Peyer's patch (tissue), 4 donors: ENCODE data around the gene CCDC12.

Source experiments
- POLR2A ChIP-seq, 2 donors: fragments of 450-650 bp; IDR thresholded peaks; one replicate each; pipeline ENCODE4 v1.5.1; 2017; ENCODE audit warnings: antibody characterized with exemption in 2 of 2, mild to moderate bottlenecking in 2 of 2, moderate library complexity in 2 of 2
- TF ChIP-seq, protein P1 (sequence below), 6 experiments: fragments of 450-650 bp in 4 of 6; fragments of 200-600 bp in 2 of 6; sonication (generic) in 1 of 6; IDR thresholded peaks; one replicate each; pipeline ENCODE4 v1.5.1; 2017 to 2019; ENCODE audit warnings: antibody characterized with exemption in 6 of 6, mild to moderate bottlenecking in 3 of 6, moderate library complexity in 1 of 6

GRCh38 chr3:46946856-46947545 lies 29.5 kb downstream of the CCDC12 start:
- peak in 1 of 2 donors; percentile 26 for TF ChIP-seq POLR2A (IDR thresholded peaks at IDR 0.05)
- TF ChIP-seq, protein P1, sequence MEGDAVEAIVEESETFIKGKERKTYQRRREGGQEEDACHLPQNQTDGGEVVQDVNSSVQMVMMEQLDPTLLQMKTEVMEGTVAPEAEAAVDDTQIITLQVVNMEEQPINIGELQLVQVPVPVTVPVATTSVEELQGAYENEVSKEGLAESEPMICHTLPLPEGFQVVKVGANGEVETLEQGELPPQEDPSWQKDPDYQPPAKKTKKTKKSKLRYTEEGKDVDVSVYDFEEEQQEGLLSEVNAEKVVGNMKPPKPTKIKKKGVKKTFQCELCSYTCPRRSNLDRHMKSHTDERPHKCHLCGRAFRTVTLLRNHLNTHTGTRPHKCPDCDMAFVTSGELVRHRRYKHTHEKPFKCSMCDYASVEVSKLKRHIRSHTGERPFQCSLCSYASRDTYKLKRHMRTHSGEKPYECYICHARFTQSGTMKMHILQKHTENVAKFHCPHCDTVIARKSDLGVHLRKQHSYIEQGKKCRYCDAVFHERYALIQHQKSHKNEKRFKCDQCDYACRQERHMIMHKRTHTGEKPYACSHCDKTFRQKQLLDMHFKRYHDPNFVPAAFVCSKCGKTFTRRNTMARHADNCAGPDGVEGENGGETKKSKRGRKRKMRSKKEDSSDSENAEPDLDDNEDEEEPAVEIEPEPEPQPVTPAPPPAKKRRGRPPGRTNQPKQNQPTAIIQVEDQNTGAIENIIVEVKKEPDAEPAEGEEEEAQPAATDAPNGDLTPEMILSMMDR (IDR thresholded peaks at IDR 0.05), result no peak
